HG02623 (cell line): ENCODE measurements around the gene IFIT2.
A peak's percentile ranks its signal among the peaks of the same experiment; 100 is the strongest.

Experiments used
- ATAC-seq: cut with Tn5 transposase; IDR thresholded peaks from one replicate; pipeline ENCODE4 v1.9.1; 2021; ENCODE audit warnings: moderate library complexity; ENCODE audit not compliant: unreplicated experiment

Gene IFIT2

GRCh38 chr10:89337484-89337883 is 35.6 kb downstream of the IFIT2 start:
- no peak for ATAC-seq

DNA sequence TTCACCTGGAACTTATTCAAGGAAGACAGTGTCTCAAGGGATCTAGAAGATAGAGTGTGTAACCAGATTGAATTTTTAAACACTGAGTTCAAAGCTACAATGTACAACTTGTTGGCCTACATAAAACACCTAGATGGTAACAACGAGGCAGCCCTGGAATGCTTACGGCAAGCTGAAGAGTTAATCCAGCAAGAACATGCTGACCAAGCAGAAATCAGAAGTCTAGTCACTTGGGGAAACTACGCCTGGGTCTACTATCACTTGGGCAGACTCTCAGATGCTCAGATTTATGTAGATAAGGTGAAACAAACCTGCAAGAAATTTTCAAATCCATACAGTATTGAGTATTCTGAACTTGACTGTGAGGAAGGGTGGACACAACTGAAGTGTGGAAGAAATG is 36.9 kb downstream of the IFIT2 start:
- ATAC-seq, result no peak

- ATAC-seq, result no peak
Observed at GRCh38 chr10:89339875-89340274, 38.0 kb downstream of the IFIT2 start.

- ATAC-seq, result no peak
Observed at GRCh38 chr10:89341649-89342048, 39.8 kb downstream of the IFIT2 start.

DNA sequence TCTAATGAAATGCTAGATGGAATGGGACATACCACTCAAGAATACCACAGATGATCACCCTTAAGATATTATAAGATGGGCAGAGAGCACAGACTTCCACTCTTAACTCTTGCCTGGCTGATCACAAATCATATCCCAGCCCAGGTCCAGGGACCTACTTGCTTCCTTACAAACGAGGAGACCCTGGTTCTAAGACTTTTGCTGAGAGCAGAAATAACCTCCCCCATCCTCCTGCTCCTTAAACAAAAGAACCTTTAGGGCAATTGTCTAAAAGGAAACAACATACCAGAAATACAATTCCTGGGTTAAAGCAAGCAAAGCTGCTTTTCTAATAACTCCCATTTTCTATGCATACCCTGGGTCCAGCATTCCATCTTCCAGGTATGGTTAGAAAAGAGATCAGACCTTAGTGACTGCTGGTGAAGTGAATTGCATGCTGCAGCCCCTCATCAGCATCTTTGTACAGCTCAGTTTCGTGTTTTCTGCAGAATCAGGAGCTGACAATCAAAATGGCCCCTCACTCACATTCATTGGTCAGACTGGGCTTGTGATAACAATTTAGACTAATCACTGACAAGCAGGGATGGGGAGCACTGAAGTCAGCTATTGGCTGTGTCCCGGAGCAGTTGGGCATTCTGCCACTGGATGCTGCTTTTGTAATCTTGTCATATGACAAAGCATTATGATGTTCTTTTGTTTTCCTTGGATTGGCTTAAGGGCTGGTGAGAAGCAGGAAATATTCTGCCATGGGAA is 40.5 kb downstream of the IFIT2 start:
- no peak for ATAC-seq

DNA sequence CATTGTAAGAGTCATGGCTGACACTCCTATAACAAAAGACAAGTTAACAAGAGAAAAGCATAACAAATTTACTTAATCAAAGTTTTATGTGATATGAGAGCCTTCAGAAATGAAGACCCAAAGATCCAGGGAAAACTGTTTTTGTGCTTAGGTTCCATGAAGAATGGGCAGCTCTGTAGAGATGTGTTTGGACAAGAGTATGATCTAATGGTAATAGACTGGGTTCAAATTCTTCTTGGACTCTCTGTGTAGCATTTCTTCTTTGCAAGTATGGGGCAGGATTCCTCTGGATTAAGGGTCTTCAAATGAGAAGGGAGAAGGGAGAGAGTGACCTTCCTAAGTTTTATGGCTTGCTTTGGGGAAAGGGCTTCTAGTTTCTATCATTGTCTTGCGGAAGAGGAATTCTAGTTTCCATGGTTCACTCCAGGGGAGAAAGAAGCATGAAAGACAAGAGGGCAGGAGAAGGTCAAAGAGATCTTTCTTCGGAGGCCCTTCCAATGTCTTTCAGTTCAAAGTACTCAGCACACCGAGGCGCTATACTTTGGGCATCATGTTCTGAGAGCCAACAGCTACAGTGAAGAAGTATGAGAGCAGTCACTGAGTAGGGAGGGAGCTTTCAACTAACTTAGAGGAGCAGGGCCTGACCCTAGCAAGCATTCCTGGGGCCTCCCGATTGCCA is 41.4 kb downstream of the IFIT2 start:
- no peak for ATAC-seq

GRCh38 chr10:89344156-89344555 is 42.3 kb downstream of the IFIT2 start:
- no peak for ATAC-seq

DNA sequence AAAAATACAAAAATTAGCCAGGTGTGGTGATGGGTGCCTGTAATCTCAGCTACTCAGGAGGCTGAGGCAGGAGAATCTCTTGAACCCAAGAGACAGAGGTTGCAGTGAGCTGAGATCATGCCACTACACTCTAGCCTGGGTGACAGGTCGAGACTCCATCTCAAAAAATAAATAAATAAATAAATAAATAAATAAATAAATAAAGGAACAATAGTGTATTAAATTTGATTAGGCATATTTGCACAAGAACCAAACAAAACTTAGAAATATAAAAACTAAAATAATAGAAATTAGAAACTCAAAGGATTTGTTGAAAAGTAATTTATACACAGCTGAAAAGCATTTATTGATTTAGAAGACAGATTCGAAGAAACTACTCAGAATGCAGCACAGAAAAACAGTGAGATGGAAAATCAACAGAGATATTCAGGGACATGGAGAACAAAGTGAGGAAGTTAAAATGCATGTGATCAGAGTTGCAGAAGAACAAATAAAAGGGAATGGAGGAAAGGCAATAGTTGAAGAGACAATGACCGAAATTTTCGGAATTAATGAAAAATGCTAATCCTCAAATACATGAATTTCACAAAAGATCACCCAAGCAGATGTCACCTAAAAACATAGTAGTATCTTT is 43.6 kb downstream of the IFIT2 start:
- no peak for ATAC-seq

- ATAC-seq, result no peak
Observed at GRCh38 chr10:89346405-89347254, 44.8 kb downstream of the IFIT2 start.

DNA sequence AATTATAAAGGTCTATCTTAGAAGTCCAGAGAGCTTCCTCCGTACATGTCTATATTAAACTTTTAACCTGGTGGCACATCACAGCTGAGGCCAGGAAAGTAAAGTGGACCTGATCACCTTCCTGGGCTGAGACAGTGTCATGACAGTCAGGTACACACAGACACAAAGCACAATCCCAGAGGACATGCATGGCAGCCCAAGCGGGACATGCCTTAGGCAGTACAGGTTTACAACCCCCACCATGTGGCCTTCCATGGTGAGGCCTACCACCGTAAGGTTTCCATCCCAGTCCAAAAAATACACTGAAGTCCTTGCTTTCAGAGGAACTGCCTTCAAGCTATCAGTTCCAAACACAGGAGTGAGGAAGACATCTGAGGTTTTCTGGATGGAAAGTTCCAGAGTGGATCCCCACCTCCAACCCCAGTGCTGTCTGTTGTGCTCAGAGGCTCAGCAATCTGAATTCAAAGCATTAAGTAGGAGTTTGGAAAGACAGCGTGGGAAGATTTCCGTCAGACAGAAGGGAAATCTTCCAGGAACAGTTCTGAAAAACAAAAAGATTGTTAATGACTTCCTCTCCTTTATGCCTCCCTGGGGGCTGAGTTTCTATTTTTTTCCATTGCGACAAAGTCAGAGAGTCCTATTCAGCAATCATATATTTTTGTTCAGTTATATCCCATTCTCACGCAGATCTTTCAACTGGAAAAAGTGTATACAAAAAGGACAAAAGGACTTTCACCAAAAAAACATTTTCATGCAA is 46.0 kb downstream of the IFIT2 start:
- no peak for ATAC-seq

GRCh38 chr10:89348481-89348880 is 46.6 kb downstream of the IFIT2 start:
- no peak for ATAC-seq

- ATAC-seq, result no peak
Observed at GRCh38 chr10:89348975-89349374, 47.1 kb downstream of the IFIT2 start.

- peak; percentile 42 for ATAC-seq
Observed at GRCh38 chr10:89350631-89351315, 48.9 kb downstream of the IFIT2 start.

DNA sequence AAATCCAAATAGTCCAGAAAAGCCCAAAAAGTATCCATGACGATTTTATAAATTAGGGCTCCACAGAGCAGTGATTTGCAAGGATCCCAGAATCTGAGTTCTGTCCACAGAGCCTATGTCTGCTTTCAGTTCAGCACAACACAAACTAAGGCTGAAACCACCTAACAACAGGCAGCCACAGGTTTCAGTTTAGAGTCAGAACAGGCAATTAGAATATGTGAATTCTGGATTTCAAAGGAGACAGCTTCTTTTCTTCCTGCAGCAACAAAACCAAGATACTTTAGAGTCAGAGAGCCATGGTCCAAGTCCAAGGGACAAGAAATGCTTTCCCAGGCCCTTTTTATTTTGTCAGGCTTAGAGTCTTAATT is 49.5 kb downstream of the IFIT2 start:
- ATAC-seq, result peak; percentile 82

DNA sequence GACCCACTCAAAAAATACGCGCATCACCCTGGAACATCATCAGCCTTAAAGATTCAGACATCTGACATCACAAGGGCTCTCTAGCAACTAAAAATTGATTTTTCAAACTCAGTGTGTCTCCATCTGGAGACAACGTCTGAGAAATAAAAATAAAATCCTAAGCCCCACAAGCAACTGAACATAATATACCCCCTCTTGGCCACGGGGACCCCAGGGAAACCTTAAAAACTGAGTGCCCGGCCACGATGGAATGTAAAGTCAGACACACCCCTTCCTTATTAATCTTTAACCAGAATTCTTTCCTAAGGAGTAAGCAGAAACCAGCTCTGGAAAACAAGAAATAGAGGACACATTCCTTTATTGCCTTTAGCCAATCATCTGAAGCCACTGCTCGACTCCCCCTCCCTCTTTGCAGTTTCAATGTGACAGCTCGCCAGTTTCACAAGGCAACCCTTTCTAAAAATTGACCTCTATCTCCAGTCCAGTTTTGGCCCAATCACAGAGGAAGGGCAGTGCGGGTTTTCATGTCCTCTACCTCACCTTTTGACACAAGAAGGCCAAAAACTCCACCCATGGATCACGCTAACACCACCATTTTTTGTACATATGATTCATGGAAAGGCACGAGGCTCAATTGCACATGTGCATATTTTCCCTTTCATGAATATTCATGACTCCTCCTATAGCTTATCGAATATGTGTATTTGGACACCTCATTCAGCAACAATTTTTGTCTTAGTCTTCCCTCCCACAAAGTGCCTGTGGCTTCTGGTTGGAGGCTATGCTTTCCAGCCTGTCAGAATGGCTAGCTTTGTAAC is 50.1 kb downstream of the IFIT2 start:
- no peak for ATAC-seq

- no peak for ATAC-seq
Observed at GRCh38 chr10:89352802-89353201, 51.0 kb downstream of the IFIT2 start.

GRCh38 chr10:89355394-89355931 is 53.6 kb downstream of the IFIT2 start:
- no peak for ATAC-seq

GRCh38 chr10:89357096-89357495 is 55.2 kb downstream of the IFIT2 start:
- ATAC-seq, result no peak

DNA sequence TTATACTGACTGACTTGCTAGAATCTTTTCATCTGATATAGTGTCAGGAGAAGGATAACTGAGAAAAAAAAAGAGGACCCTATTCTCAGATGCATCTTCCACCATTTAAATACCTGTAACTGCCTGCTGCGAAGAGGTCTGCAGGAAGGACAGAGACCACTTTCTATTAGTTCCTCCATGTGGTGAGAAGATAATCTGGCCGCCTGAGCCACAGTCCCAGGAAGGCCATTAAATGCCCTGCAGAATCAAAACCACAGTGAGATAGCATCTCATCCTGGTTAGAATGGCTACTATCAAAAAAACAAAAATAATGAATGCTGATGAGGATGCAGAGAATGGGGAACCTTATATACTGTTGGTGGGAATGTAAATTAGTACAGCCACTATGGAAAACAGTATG is 56.1 kb downstream of the IFIT2 start:
- no peak for ATAC-seq
